ENCODE data around the gene ZNF536. TPM values are rescaled to one million over a fixed set of nuclear protein-coding genes. Genes with fewer than 3 reads are reported as not detected.

ZNF536 gene
- polyA plus RNA-seq, 1 of the 3 experiments (the other 2 are of a cell fraction) = 0.41 TPM

DNA sequence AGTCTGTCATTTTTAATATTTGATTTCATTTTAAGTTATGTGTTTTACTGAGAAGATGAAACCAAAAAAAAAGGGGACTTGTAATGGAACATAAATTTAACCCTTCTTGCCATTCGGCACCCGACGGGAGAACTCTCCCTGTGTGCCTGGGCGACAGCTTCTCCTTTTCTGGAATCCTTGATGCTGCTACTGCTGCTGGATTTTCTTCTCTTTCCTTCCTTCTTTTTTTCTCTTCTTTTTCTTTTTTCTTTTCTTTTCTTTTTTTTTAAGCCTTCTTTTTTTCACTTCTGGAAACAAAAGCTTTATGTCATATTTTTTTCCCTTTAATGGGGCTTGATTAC, 11.1 kb upstream of the ZNF536 start:
- 78% methylated on average over 4 of the region's 4 CpGs for whole genome bisulfite sequencing (ENCODE audit: low lambda C conversion rate)
- no peak for DNase-seq
- Histone ChIP-seq H3K27ac (ENCODE audit: low read depth in 2 of 2, low read length in 1 of 2) (peak overlapping the region in 1 of 2 experiments; percentile 40; a peak in 1 of 4 replicates), H3K9ac (no peak overlapping the region), H3K4me3 (ENCODE audit: low read depth in 2 of 2, low read length in 1 of 2) (no peak overlapping the region), H3K9me3 (no peaks in the 10 kb centered on the region), H3F3A (replicated peaks; ENCODE audit: insufficient read depth) (no peaks in the 10 kb centered on the region), H3K36me3 (replicated peaks in 1 of 2; ENCODE audit: control insufficient read depth in 1 of 2, insufficient read depth in 2 of 2, low read length in 1 of 2) (no peaks in the 10 kb centered on the region), H4K20me1 (ENCODE audit: insufficient read depth) (no peaks in the 10 kb centered on the region), H3K27me3 (ENCODE audit: insufficient read depth) (no peaks in the 10 kb centered on the region), H3K4me1 (ENCODE audit: control insufficient read depth in 1 of 2, insufficient read depth in 2 of 2, low read depth in 1 of 2, low read length in 1 of 2) (peaks cover 0 to 26% of the 10 kb centered on the region in 2 experiments; a peak in 2 of 4 replicates), H3K4me2 (no peak overlapping the region), H3K79me2 (ENCODE audit: insufficient read depth) (no peaks in the 10 kb centered on the region), H2AFZ (ENCODE audit: low read depth) (no peak overlapping the region), H3K9me2 (no peaks in the 10 kb centered on the region)
- POLR2A ChIA-PET = interaction anchor here (0.7 kb wide), 1 partner anchor 18 kb away, joined by 3 read pairs; no protein-coding TSS in a partner anchor
- CTCF ChIA-PET = interaction anchor here (0.8 to 0.9 kb wide), 2 partner anchors 11 to 125 kb away, joined by 3 to 5 read pairs; partner anchors contain the start of gene ZNF536
- TF ChIP-seq GATA2 (CRISPR knock-in tag; IDR thresholded peaks at IDR 0.05) (no peak), POLR2AphosphoS5 (IDR thresholded peaks at IDR 0.05; ENCODE audit: low read depth, low read length) (no peak), MXI1 (IDR thresholded peaks at IDR 0.05; ENCODE audit: low read depth, low read length) (no peak), EZH2phosphoT487 (IDR thresholded peaks at IDR 0.05; ENCODE audit: borderline replicate concordance, low read depth) (no peak), SMC3 (IDR thresholded peaks at IDR 0.05; ENCODE audit: low read depth, low read length) (no peak), FOXM1 (IDR thresholded peaks at IDR 0.05; ENCODE audit: low read depth) (no peak)
- TF ChIP-seq, protein P1, sequence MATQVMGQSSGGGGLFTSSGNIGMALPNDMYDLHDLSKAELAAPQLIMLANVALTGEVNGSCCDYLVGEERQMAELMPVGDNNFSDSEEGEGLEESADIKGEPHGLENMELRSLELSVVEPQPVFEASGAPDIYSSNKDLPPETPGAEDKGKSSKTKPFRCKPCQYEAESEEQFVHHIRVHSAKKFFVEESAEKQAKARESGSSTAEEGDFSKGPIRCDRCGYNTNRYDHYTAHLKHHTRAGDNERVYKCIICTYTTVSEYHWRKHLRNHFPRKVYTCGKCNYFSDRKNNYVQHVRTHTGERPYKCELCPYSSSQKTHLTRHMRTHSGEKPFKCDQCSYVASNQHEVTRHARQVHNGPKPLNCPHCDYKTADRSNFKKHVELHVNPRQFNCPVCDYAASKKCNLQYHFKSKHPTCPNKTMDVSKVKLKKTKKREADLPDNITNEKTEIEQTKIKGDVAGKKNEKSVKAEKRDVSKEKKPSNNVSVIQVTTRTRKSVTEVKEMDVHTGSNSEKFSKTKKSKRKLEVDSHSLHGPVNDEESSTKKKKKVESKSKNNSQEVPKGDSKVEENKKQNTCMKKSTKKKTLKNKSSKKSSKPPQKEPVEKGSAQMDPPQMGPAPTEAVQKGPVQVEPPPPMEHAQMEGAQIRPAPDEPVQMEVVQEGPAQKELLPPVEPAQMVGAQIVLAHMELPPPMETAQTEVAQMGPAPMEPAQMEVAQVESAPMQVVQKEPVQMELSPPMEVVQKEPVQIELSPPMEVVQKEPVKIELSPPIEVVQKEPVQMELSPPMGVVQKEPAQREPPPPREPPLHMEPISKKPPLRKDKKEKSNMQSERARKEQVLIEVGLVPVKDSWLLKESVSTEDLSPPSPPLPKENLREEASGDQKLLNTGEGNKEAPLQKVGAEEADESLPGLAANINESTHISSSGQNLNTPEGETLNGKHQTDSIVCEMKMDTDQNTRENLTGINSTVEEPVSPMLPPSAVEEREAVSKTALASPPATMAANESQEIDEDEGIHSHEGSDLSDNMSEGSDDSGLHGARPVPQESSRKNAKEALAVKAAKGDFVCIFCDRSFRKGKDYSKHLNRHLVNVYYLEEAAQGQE (IDR thresholded peaks at IDR 0.05; ENCODE audit: low read depth, low read length) = no peak
- TF ChIP-seq, protein P2, sequence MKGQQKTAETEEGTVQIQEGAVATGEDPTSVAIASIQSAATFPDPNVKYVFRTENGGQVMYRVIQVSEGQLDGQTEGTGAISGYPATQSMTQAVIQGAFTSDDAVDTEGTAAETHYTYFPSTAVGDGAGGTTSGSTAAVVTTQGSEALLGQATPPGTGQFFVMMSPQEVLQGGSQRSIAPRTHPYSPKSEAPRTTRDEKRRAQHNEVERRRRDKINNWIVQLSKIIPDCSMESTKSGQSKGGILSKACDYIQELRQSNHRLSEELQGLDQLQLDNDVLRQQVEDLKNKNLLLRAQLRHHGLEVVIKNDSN (IDR thresholded peaks at IDR 0.05; ENCODE audit: borderline replicate concordance, low read depth) = no peak

DNA sequence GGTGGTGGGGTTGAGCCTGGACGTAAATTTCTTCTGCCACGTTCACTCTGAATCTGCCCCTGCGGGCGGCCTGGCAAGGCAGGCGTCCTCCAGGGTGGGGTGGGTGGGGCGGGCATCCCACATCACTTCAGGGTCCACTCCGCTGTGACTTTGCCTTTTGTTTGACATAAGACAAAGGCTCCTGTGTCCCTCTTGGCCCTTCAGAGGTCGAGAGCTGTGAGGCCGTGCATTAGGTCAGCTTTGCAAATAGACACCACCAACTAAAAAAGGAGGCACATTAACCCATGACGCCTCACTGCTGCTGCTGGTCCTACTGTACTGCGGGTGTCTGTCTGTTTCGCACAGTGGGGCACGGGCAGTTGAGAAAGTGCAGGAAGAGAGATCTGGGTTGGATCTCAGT, 10.5 kb upstream of the ZNF536 start:
- CTCF ChIA-PET = interaction anchor here (0.8 to 1.2 kb wide), 4 partner anchors 11 to 208 kb away, joined by 3 to 5 read pairs (median 3); partner anchors contain the start of gene ZNF536
- Histone ChIP-seq H3K4me1 (ENCODE audit: control insufficient read depth in 1 of 2, insufficient read depth in 2 of 2, low read depth in 1 of 2, low read length in 1 of 2) (peaks cover 0 to 26% of the 10 kb centered on the region in 2 experiments; a peak in 2 of 4 replicates), H3K36me3 (replicated peaks in 1 of 2; ENCODE audit: control insufficient read depth in 1 of 2, insufficient read depth in 2 of 2, low read length in 1 of 2) (no peaks in the 10 kb centered on the region), H2AFZ (ENCODE audit: low read depth) (no peak overlapping the region), H3K4me2 (no peak overlapping the region), H3K9me3 (no peaks in the 10 kb centered on the region), H3K27ac (ENCODE audit: low read depth in 2 of 2, low read length in 1 of 2) (no peak overlapping the region), H3F3A (replicated peaks; ENCODE audit: insufficient read depth) (no peaks in the 10 kb centered on the region), H3K9me2 (no peaks in the 10 kb centered on the region), H3K4me3 (ENCODE audit: low read depth in 2 of 2, low read length in 1 of 2) (no peak overlapping the region), H4K20me1 (ENCODE audit: insufficient read depth) (no peaks in the 10 kb centered on the region), H3K9ac (no peak overlapping the region), H3K27me3 (ENCODE audit: insufficient read depth) (no peaks in the 10 kb centered on the region), H3K79me2 (ENCODE audit: insufficient read depth) (no peaks in the 10 kb centered on the region)
- POLR2A ChIA-PET = no interaction called here
- TF ChIP-seq RXRA (IDR thresholded peaks at IDR 0.05; ENCODE audit: borderline replicate concordance, low read depth) = no peak
- no peak for TF ChIP-seq RAD21 (IDR thresholded peaks at IDR 0.05; ENCODE audit: low read length)
- TF ChIP-seq FOSL2 (IDR thresholded peaks at IDR 0.05; ENCODE audit: borderline replicate concordance, low read depth) = no peak
- TF ChIP-seq, protein P2 (IDR thresholded peaks at IDR 0.05; ENCODE audit: borderline replicate concordance, low read depth) = no peak
- TF ChIP-seq, protein P3, sequence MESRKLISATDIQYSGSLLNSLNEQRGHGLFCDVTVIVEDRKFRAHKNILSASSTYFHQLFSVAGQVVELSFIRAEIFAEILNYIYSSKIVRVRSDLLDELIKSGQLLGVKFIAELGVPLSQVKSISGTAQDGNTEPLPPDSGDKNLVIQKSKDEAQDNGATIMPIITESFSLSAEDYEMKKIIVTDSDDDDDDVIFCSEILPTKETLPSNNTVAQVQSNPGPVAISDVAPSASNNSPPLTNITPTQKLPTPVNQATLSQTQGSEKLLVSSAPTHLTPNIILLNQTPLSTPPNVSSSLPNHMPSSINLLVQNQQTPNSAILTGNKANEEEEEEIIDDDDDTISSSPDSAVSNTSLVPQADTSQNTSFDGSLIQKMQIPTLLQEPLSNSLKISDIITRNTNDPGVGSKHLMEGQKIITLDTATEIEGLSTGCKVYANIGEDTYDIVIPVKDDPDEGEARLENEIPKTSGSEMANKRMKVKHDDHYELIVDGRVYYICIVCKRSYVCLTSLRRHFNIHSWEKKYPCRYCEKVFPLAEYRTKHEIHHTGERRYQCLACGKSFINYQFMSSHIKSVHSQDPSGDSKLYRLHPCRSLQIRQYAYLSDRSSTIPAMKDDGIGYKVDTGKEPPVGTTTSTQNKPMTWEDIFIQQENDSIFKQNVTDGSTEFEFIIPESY (IDR thresholded peaks at IDR 0.05; ENCODE audit: borderline replicate concordance, low read depth) = no peak
- TF ChIP-seq CHD2 (IDR thresholded peaks at IDR 0.05; ENCODE audit: low read length, partially characterized antibody) = no peak
- no peak for DNase-seq
- 52% methylated on average over 9 of the region's 13 CpGs for WGBS (ENCODE audit: low lambda C conversion rate)
